OCI-LY7 (cell line): ENCODE measurements around the gene CCDC92B.

ENCODE experiments used
- CTCF ChIP-seq: fragments of 200-600 bp; sonication (generic); conservative IDR thresholded peaks from 2 replicates; pipeline ENCODE4 v1.5.1; 2014; ENCODE audit warnings: mild to moderate bottlenecking, antibody characterized with exemption, low read length, moderate library complexity, mixed read lengths
- EZH2phosphoT487 ChIP-seq: fragments of 200-600 bp; sonication (generic); IDR thresholded peaks from 2 replicates; pipeline ENCODE4 v1.6.1; 2018; ENCODE audit warnings: low read depth, borderline replicate concordance, mild to moderate bottlenecking, mixed run types, antibody characterized with exemption, low read length, moderate library complexity, mixed read lengths

GRCh38 chr17:2713881-2714280 is 35.6 kb downstream of the CCDC92B start:
- TF ChIP-seq EZH2phosphoT487 (no peak), CTCF (no peak)
